PFSK-1 (cell line): ENCODE measurements around the gene TMPRSS12.

Source experiments
- FOXP2 ChIP-seq: optimal IDR thresholded peaks from 2 replicates; pipeline ENCODE3; 2011; ENCODE audit warnings: borderline replicate concordance, control low read depth, inconsistent platforms; ENCODE audit not compliant: insufficient read depth; ENCODE audit errors: extremely low read length, extremely low read depth
- TAF1 ChIP-seq: IDR thresholded peaks from 2 replicates; pipeline ENCODE4 v1.6.1; 2012; ENCODE audit warnings: low read length, control low read depth, borderline replicate concordance; ENCODE audit not compliant: insufficient read depth
- TF ChIP-seq, protein P1 (sequence below), 2 experiments: IDR thresholded peaks; 2 replicates each; pipeline versions ENCODE4 v1.6.1 to v1.8.0; 2011 to 2012; ENCODE audit warnings: low read depth in 2 of 2, low read length in 2 of 2, control low read depth in 1 of 2, inconsistent platforms in 1 of 2, mild to moderate bottlenecking in 1 of 2, moderate library complexity in 1 of 2; ENCODE audit not compliant: insufficient read depth in 1 of 2

DNA sequence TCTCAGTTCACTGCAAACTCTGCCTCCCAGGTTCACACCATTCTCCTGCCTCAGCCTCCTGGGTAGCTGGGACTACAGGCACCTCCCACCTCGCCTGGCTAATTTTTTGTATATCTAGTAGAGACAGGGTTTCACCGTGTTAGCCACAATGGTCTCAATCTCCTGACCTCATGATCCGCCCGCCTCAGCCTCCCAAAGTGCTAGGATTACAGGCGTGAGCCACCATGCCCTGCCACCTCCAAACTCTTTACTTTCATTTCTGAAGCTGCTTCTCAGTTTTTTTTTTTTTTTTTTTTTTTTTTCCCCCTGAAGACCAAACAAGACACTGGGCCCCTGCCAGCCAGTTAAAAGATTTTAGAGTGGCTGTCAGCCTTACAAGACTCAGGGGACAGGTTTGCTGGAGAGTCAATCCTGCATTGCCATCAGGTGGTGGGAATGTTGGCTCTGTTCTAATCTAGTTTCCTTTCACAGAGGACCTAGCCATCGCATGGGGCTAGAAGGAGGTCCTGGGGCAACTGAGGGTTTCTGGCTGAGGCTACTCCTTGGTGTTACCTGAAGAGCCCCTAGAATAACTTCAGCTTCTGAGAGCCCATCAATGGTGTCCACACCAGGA is 72.3 kb downstream of the TMPRSS12 start:
- TF ChIP-seq, protein P1, sequence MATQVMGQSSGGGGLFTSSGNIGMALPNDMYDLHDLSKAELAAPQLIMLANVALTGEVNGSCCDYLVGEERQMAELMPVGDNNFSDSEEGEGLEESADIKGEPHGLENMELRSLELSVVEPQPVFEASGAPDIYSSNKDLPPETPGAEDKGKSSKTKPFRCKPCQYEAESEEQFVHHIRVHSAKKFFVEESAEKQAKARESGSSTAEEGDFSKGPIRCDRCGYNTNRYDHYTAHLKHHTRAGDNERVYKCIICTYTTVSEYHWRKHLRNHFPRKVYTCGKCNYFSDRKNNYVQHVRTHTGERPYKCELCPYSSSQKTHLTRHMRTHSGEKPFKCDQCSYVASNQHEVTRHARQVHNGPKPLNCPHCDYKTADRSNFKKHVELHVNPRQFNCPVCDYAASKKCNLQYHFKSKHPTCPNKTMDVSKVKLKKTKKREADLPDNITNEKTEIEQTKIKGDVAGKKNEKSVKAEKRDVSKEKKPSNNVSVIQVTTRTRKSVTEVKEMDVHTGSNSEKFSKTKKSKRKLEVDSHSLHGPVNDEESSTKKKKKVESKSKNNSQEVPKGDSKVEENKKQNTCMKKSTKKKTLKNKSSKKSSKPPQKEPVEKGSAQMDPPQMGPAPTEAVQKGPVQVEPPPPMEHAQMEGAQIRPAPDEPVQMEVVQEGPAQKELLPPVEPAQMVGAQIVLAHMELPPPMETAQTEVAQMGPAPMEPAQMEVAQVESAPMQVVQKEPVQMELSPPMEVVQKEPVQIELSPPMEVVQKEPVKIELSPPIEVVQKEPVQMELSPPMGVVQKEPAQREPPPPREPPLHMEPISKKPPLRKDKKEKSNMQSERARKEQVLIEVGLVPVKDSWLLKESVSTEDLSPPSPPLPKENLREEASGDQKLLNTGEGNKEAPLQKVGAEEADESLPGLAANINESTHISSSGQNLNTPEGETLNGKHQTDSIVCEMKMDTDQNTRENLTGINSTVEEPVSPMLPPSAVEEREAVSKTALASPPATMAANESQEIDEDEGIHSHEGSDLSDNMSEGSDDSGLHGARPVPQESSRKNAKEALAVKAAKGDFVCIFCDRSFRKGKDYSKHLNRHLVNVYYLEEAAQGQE (IDR thresholded peaks at IDR 0.05; ENCODE audit: insufficient read depth in 1 of 2, low read depth in 2 of 2, low read length in 2 of 2), result no peak
- no peak for TF ChIP-seq TAF1
- no peak for TF ChIP-seq FOXP2
